ENCODE data around the gene VPS52. TPM values are rescaled to one million over a fixed set of nuclear protein-coding genes. Genes with fewer than 3 reads are reported as not detected.

The VPS52 gene
- total RNA-seq, 1 experiment from 2014 or later, result 58.2 TPM

- Histone ChIP-seq H3K79me2 (ENCODE audit: insufficient read depth, low read length) (peaks cover 27% of the 10 kb centered on the region), H3K9me2 (ENCODE audit: insufficient read depth) (no peaks in the 10 kb centered on the region), H3K4me3 (replicated peaks in 1 of 2; ENCODE audit: low read depth in 1 of 2, low read length in 2 of 2) (no peak overlapping the region), H4K20me1 (ENCODE audit: insufficient read depth) (no peaks in the 10 kb centered on the region), H2AFZ (ENCODE audit: low read depth, low read length, poor library complexity, severe bottlenecking) (no peak overlapping the region), H3K4me2 (ENCODE audit: low read length) (no peak overlapping the region), H3K27ac (ENCODE audit: low read depth, low read length) (no peak overlapping the region), H3K27me3 (ENCODE audit: insufficient read depth, low read length) (no peaks in the 10 kb centered on the region), H3K9me3 (ENCODE audit: control insufficient read depth in 1 of 2, insufficient read depth in 1 of 2, low read depth in 1 of 2, low read length in 2 of 2) (no peaks in the 10 kb centered on the region), H3K9ac (ENCODE audit: low read length) (no peak overlapping the region), H3K4me1 (ENCODE audit: control insufficient read depth in 1 of 2, insufficient read depth in 2 of 2, low read length in 2 of 2) (peaks cover 7 to 26% of the 10 kb centered on the region in 2 experiments; a peak in 3 of 4 replicates), H3K36me3 (ENCODE audit: control insufficient read depth in 1 of 2, insufficient read depth in 2 of 2, low read length in 2 of 2) (peaks cover 11 to 12% of the 10 kb centered on the region in 2 experiments; a peak in 3 of 4 replicates)
- ChIA-PET CTCF (no interaction called here), RAD21 (ENCODE audit: low non-redundant PET in 1 of 2, low total read pairs in 2 of 2, uncharacterized antibody in 2 of 2, unreplicated experiment in 2 of 2) (no interaction called here), POLR2A (interaction anchor here (1.3 kb wide), 1 partner anchor 19 kb away, joined by 4 read pairs; the partner anchor contains the start of gene B3GALT4)
- DNase-seq (ENCODE audit: low read depth, low spot score) (no peak), ATAC-seq (no peak)
- intact Hi-C loops (cut with micrococcal nuclease), result loop anchor here (5.0 kb wide), 2 partner anchors 117 to 132 kb away; partner anchors contain the start of gene PHF1
- no TSS peak for BruUV-seq (replicated peaks)
- TF ChIP-seq FOSL1 (IDR thresholded peaks at IDR 0.05; ENCODE audit: low read depth) (no peak), MAX (IDR thresholded peaks at IDR 0.05) (no peak), EGR1 (IDR thresholded peaks at IDR 0.05; ENCODE audit: low read depth) (no peak), ZNF274 (IDR thresholded peaks at IDR 0.05; ENCODE audit: low read depth, low read length) (no peak), CTCF (IDR thresholded peaks at IDR 0.05 in 2 of 3, conservative IDR thresholded peaks at IDR 0.05 in 1 of 3; ENCODE audit: borderline replicate concordance in 1 of 3, insufficient read depth in 1 of 3, low read depth in 2 of 3, low read length in 2 of 3) (no peak), POLR2AphosphoS5 (IDR thresholded peaks at IDR 0.05; ENCODE audit: low read depth, low read length) (no peak), ELF1 (IDR thresholded peaks at IDR 0.05; ENCODE audit: borderline replicate concordance, low read depth) (no peak), POLR2A (IDR thresholded peaks at IDR 0.05; ENCODE audit: borderline replicate concordance, extremely low read depth, insufficient read depth, insufficient read length) (no peak), JUND (IDR thresholded peaks at IDR 0.05) (no peak)
Observed at GRCh38 chr6:33295621-33296369, 24.1 kb upstream of the VPS52 start.

Data from HCT116 (cell line).